GM19238 (cell line): Measurements from ENCODE around the gene KLB.
A peak's percentile ranks its signal among the peaks of the same experiment; 100 is the strongest.
"Not testable (repeated sequence)": the region's sequence is repeated elsewhere in the genome, so short reads cannot be mapped to it uniquely, and the experiment has no call there.

Source experiments
- DNase-seq: peaks from one replicate; pipeline ENCODE4 v3.0.0; 2011; ENCODE audit warnings: low spot score; ENCODE audit not compliant: insufficient read length

The KLB gene

DNA sequence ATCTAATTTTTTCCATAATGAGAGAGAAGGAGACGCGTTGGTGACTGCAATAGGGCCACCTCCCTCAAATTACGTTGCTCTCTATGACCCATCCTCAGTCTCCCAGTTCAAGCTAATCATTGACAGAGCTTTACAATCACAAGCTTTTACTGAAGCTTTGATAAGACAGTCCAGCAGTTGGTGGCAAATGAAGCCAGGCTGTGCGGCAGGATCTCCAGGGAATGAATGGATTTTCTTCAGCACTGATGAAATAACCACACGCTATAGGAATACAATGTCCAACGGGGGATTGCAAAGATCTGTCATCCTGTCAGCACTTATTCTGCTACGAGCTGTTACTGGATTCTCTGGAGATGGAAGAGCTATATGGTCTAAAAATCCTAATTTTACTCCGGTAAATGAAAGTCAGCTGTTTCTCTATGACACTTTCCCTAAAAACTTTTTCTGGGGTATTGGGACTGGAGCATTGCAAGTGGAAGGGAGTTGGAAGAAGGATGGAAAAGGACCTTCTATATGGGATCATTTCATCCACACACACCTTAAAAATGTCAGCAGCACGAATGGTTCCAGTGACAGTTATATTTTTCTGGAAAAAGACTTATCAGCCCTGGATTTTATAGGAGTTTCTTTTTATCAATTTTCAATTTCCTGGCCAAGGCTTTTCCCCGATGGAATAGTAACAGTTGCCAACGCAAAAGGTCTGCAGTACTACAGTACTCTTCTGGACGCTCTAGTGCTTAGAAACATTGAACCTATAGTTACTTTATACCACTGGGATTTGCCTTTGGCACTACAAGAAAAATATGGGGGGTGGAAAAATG is at the start of gene KLB:
Gene KLB (plus strand): TSS at position 168 of the 821 bp plus-strand sequence. CDS start 20 bp downstream, at position 188.
- DNase-seq: no peak

DNA sequence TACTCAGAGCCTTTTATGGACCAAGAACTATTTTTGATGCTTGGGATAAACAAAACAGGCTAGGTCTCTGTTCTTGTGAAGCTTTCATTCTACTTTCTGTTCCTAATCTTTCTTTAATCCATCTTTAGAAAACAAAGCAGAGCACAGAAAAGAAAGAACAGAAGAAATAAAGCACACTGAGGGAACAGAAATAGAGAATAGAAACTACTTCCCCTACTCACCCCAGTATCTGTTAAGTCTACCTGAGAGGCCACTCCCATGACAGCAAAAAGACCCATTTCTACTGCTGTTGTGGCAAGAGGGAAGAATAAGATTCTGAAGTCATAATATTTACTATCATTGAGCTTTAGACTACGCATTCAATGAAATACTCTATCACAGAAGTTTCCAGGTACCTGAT is 49.7 kb upstream of the KLB start:
- peak; percentile 35 for DNase-seq

DNA sequence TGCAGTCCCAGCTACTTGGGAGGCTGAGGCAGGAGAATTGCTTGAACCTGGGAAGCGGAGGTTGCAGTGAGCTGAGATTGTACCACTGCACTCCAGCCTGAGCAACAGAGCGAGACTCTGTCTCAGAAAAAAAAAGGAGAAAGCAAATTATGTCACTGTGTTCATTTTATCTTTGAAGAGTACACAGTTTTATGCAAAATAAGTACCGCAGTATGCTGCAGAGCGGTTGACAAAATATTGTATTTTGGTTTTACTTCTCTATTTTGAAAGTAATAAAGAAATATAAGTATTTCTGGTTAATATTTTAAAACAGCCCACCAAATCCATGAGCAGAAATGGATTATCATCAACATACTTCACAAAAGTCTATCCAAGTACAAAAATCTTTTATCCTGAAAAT is 46.1 kb upstream of the KLB start:
- not testable (repeated sequence) for DNase-seq

DNA sequence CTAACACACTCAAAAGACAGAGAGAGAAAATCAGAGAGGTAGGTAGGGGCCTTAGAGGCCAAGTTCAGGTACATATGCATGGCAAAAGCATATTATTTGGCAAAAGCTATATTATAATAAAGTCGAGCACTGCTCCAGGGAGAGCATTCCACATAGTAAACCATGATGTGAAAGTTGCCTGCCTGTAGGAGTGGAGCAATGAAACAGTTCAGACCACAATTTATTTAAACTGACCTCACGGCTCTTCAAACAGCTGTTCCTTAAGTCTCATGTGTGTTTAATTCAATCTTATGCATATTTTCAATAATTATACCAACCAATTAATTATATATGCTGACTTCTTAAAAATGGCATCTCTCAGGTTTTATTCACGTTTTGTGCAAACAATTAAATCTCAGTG is 43.9 kb upstream of the KLB start:
- DNase-seq: no peak

DNA sequence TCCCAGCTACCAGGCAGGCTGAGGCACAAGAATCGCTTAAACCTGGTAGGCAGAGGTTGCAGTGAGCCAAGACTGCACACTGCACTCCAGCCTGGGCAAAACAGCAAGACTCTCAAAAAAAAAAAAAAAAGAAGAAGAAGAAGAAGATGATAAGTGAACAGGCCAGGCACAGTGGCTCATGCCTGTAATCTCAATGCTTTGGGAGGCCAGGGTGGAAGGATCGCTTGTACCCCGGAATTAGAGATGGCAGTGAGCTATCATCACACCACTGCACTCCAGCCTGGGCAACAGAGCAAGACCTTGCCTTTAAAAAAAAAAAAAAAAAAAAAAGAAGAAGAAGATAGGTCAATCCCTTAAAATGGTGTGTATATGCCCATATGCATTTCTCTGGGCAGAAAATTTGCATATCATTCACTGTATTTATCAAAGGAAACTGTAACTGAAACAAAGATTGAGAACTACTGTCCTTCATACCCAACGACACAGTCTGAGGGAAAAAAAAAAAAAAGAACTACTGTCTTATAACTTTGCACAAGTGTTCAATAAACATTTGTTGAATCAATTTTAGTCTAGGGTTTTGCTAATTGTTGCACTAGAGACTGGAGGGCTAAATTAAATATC is 42.8 kb upstream of the KLB start:
- DNase-seq: no peak

DNA sequence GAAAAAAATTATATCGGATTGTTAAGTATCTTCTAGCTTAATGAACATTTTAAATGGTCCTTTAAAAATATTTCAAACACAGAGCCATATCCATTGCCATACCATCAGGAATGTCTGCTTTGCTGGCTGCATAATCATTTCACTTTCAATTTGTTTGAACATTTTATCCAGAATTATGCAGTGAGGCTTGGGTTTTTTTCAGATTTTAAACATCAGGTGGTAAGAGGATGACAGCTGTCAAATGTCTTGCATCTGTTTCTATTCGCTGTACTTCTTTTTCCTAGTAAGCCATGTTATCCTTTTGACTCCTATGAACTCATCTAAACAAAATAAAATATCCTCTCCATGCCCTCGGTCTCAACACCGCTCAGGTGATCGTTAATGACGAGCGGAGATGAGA is 41.4 kb upstream of the KLB start:
- DNase-seq: no peak

DNA sequence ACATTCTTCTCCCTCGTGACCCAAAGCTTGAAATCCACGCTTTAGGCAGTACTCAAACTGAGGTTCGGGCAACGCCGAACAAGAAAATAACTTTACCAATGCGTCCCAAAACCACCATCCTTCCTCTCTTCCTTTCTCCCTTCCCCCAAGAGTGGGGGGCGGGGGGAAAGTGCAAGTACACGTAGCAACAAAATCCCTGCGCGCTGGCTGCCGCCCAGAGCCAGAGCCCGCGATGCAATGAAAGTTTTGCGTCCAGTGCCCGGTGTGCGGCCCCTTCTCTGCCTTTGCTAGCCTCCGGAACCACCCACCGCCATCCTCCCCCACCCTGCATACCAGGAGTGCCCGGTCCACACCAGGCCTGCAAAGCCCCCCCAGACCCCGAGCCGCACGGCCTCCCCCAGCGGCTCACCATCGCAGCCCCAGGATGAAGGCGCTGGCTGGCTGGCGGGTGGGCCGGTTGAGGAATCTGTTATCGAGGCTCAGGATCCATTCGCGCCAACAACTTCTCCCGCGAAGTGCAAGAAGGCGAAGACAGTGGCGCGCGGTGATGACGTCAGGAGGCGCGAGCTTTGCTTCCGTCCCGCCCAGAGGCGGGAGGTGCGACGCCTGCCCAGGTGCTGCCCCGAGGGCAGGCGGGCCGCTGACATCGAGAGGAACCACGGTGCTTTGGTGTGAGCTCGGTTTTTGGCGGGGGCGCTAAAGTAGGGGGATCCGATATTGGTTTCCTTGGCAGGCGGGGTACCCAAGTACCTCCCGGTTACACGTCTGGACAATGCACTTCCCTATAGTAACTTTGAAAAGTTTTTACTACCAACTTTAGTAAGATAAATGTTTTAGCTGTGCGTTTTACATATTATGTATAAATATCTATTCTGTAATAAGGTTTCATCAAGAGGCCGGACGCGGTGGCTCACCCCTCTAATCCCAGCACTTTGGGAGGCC is 40.6 kb upstream of the KLB start, which contains the start of gene RFC1:
Gene RFC1 (minus strand): TSS at position 533 of the 942 bp plus-strand sequence. CDS start 121 bp downstream, at position 412.
- peak; percentile 77 for DNase-seq

DNA sequence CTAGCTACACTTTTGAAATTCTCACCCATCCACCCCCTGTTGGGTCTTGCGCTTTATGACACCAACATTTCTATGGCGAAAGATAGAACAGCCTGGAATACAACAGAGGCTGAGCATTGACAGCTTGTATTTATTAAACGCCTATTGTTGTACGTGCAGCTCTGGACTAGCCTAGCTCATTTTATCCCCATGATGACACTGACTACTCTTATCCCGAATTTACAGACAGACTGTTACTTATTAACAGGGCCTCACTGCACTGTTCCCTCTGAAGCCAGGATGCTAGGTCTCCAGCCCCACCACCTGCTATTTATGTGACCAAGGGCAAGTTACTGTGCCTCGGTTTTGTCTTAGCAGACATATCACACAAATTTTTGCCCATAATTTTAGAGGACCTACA is 39.6 kb upstream of the KLB start:
- no peak for DNase-seq

DNA sequence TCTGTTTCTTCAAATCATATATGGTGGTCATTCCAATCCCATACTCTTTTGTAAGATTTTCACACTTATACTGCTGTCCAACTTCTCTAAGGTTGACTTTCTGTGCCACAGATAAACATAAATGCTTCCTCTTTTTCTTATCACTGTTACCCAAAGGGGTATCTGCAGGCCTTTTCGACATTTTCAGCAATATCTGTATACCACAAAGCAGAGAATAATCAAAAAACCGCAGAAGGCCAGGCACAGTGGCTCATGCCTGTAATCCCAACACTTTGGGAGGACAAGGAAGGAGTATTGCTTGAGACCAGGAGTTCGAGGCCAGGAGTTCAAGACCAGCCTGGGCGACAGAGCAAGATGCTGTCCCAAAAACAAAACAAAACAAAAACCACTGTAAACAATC is 37.4 kb upstream of the KLB start:
- no peak for DNase-seq

DNA sequence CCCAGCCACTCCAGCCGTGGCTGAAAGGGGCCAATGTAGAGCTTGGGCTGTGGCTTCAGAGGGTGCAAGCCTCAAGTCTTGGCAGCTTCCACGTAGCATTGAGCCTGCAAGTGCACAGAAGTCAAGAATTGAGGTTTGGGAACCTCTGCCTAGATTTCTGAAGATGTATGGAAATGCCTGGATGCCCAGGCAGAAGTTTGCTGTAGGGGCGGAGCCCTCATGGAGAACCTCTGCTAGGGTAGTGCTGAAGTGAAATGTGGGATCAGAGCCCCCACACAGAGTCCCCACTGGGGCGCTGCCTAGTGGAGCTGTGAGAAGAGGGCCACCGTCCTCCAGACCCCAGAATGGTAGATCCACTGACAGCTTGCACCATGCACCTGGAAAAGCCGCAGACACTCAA is 35.5 kb upstream of the KLB start:
- DNase-seq: not testable (repeated sequence)

DNA sequence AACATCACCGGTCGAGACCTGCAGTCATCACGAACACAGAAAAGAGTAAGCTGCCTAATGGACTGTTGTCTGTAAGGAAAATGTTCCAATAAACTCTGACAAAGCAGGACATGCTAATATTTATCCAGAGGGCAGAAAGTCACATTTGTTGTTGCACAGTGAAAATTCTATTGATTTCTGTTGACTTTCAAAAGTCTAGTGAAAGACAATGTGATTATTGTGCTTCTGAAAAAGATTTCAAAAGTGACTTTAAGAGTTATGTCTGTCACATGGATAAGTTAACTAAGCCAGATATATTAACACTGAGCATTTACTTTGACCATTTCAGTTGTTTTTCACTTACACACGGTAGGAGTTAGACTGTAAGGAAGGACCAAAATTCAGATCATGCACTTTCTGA is 31.3 kb upstream of the KLB start:
- no peak for DNase-seq

DNA sequence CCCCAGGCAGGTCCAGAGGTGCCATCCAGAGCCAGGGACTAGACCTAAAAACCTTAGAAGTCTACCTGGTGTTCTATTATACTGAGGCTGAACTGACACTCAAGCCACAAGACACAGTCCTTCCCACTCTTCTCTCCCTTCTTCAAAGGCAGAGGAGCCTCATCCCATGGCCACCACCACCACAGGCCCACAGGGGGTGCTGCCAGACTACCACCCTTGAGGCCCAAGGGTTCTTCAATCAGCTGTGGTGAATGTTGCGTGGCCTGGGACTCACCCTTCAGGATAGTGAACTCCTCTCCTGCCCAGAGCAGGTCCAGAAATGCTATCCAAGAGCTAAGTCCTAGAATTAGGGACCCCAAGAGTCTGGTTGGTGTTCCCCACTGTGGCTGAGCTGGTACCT is 23.0 kb upstream of the KLB start:
- DNase-seq: no peak

DNA sequence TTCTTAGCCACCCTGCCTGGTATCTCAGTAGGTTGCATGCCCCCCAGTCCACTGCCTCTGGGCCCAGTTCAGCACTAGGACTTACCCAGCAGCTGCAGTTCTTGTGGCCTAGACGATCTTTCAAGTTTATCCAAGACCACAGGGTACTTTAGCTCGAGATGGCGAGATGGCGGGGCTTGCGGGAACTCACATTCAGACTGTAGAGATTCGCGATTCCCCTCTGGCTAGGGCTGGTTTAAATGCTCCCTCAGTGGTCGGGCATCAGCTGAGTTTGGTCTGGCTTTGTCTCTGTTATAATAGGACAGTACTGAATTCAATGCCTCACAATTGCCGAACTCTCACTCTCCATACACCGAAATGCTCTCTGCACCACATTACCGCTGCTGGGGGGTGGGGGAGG is 22.2 kb upstream of the KLB start:
- no peak for DNase-seq

DNA sequence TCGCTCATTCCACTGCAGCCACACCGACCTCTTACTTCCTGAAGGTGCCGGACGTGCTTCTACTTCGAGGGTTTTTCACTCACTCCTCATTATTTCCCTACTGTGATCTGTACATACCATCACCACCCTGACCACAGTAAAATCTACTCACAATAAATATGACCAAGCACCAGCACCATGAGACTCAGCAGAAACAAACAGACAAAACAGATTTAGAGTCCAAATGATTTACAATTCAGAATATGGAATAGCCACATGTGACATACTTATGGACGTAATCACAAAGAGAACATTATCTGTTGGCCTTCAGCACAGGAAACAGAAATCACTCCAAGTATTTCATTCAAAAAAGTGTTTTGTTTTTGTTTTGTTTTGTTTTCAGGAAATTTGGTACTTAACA is 16.1 kb upstream of the KLB start:
- no peak for DNase-seq

DNA sequence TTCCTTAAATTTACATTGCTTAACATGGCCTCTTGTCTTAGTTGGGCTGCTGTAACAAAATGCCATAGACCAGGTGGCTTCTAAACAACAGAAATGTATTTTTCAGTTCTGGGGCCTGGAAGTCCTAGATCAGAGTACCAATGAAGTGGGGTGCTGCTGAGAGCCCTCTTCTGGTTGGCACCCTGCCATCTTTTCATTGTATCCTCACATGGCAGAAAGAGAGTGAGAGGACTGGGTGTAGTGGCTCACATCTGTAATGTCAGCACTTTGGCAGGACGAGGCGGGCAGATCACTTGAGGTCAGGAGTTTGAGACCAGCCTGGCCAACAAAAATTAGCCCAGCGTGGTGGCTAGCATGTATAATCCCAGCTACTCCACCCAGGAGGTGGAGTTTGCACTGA is 12.0 kb upstream of the KLB start:
- no peak for DNase-seq

DNA sequence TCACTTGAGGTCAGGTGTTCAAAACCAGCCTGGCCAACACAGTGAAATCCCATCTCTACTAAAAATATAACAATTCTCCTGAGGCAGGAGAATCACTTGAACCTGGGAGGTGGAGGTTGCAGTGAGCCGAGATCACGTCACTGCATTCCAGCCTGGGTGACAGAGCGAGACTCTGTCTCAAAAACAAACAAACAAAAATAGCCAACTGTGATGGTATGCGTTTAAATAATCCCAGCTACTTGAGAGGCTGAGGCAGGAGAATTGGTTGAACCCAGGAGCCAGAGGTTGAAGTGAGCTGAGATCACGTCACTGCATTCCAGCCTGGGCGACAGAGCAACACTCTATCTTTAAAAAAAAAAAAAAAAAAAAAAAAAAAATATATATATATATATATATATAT is 5.1 kb upstream of the KLB start:
- not testable (repeated sequence) for DNase-seq

DNA sequence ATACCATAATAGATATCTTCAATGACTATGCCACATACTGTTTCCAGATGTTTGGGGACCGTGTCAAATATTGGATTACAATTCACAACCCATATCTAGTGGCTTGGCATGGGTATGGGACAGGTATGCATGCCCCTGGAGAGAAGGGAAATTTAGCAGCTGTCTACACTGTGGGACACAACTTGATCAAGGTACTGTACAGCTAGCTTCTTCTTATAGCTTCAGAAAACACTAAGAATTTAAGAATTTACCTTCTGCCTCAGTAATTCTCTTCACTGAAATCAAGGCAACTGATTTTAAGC is 805 bp downstream of the KLB start:
- no peak for DNase-seq

DNA sequence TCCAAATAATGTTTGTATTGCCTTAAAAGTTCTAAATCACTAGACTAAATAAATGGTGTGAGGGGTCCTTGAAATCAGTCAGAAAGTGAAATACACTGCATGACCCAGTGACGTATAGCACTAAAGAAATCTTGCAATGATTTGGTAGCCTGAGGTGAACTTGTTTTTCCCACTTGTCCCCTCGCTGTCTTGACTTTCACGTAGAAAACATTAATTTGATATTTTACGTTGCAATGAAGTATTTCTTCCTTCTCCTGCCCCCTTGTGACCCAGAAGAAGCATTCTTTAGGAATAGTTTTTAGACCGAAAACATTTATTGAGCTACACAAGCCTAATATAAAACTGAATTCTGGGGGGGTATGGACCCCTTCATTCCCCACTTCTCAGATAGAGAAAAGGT is 3.7 kb downstream of the KLB start:
- no peak for DNase-seq

DNA sequence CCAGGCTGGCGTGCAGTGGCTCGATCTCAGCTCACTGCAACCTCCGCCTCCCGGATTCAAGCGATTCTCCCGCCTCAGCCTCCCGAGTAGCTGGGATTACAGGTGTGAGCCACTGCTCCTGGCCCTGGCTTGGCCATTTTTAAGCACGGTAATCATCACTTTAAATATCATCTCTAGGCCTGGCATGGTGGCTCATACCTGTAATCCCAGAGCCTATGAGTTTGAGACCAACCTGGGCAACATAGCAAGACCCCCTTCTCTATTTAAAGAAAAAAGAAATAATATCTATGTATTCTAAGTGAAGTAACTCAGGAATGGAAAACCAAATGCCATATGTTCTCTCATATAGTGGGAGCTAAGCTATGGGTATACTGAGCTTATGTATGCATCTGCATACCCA is 4.8 kb downstream of the KLB start:
- DNase-seq: not testable (repeated sequence)

DNA sequence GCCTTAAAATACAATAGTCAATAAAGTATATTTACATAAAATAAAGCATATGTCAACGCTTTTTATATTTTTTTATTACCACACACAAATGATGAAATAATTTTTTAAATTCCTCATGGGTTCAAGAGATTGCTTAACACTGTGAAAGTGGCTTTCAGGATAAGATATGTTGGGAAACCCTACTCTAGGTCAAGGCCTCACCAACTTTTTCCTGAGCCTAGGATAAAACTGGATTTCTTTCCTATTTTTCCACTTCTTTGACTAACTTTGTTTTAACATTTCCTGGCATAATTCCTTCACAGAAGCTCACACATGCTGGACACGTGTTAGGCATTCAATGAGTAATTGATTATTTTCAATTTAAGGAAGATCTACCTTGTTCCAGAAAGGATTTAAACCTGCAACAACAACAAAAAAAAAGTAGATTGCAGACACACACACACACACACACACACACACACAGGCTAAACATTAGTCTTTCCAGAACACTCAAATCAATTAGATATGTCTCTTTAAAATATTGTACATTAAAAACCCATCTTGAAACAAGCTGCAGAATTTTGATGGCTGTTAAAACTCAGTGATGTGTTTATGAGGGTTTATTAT is 9.1 kb downstream of the KLB start:
- no peak for DNase-seq

DNA sequence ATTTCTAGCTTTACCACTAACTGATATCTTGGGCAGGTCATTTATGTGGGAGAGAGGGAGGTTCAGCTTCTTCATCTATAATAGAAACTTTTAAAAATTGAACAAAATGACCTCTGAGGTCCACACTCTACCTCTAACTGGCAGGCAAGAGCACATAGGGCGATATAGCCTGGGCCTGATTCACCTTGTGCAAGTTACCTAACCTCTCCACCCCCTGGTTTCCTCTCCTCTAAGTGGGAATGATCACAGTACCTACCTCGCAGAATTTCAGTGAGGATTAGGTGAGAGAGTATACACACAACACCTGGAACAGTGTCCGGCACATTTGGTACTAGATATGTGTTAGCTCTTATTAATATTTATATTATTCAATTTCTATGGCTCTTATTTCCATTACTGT is 15.5 kb downstream of the KLB start:
- no peak for DNase-seq

DNA sequence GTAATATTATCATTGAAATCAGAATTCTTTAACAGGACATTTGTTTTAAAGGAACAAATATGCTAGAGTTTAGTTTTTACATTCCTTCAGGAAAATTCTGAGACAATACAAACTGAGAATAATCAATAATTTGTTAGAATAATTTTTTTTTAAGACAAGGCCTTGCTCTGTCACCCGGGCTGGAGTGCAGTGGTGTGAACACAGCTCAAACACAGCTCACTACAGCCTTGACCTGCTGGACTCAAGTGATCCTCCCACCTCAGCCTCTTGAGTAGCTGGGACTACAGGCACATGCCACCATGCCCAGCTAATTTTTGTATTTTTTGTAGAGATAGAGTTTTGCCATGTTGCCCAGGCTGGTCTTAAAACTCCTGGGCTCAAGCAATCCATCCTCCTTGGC is 18.6 kb downstream of the KLB start:
- not testable (repeated sequence) for DNase-seq
